HepG2 (cell line): ENCODE results near the gene MMP27.

Experiments
- HOXA7 ChIP-seq: sonication (generic); formaldehyde crosslinking; IDR thresholded peaks from 2 replicates; pipeline ENCODE4 v1.8.1; 2022; ENCODE audit warnings: mild to moderate bottlenecking, missing genetic modification reagents, moderate library complexity
- PCBP1 ChIP-seq: fragments of 200-400 bp; formaldehyde crosslinking; IDR thresholded peaks from 2 replicates; pipeline ENCODE4 v1.6.1; 2017; ENCODE audit warnings: mild to moderate bottlenecking, low read depth, low read length, borderline replicate concordance
- POLR2A ChIP-seq, 2 experiments: IDR thresholded peaks; 2 replicates each; pipeline ENCODE4 v1.6.1; 2011; ENCODE audit warnings: low read depth in 2 of 2, low read length in 2 of 2, mild to moderate bottlenecking in 1 of 2, moderate library complexity in 1 of 2; ENCODE audit not compliant: insufficient read depth in 1 of 2
- POLR2AphosphoS5 ChIP-seq: IDR thresholded peaks from 2 replicates; pipeline ENCODE4 v1.6.1; 2012; ENCODE audit warnings: low read depth, low read length
- PRDM4 ChIP-seq: sonication (generic); formaldehyde crosslinking; IDR thresholded peaks from 2 replicates; pipeline ENCODE4 v1.9.0; 2021; ENCODE audit warnings: missing genetic modification reagents, borderline replicate concordance
- PRMT3 ChIP-seq: sonication (generic); formaldehyde crosslinking; IDR thresholded peaks from 2 replicates; pipeline ENCODE4 v1.8.1; 2022; ENCODE audit warnings: low read depth, mild to moderate bottlenecking, moderate library complexity, missing genetic modification reagents, borderline replicate concordance
- SMAD9 ChIP-seq: sonication (generic); formaldehyde crosslinking; IDR thresholded peaks from 2 replicates; pipeline ENCODE4 v1.5.1; 2020; ENCODE audit warnings: mild to moderate bottlenecking, missing genetic modification reagents
- SP140L ChIP-seq: sonication (generic); formaldehyde crosslinking; IDR thresholded peaks from 2 replicates; pipeline ENCODE4 v1.4.0; 2020; ENCODE audit warnings: missing genetic modification reagents, borderline replicate concordance
- SP2 ChIP-seq: sonication (generic); formaldehyde crosslinking; IDR thresholded peaks from 2 replicates; pipeline ENCODE4 v1.5.1; 2020; ENCODE audit warnings: mild to moderate bottlenecking, missing genetic modification reagents
- STAT6 ChIP-seq: sonication (generic); formaldehyde crosslinking; IDR thresholded peaks from 2 replicates; pipeline ENCODE4 v1.4.0; 2020; ENCODE audit warnings: missing genetic modification reagents, mild to moderate bottlenecking, borderline replicate concordance
- TF ChIP-seq, protein P1 (sequence below): sonication (generic); formaldehyde crosslinking; IDR thresholded peaks from 2 replicates; pipeline ENCODE4 v1.5.0; 2020; ENCODE audit warnings: mild to moderate bottlenecking, missing genetic modification reagents, moderate library complexity
- TF ChIP-seq, protein P2 (sequence below): sonication (generic); formaldehyde crosslinking; IDR thresholded peaks from 2 replicates; pipeline ENCODE4 v1.8.0; 2022; ENCODE audit warnings: missing genetic modification reagents, mild to moderate bottlenecking, inconsistent platforms, borderline replicate concordance

DNA sequence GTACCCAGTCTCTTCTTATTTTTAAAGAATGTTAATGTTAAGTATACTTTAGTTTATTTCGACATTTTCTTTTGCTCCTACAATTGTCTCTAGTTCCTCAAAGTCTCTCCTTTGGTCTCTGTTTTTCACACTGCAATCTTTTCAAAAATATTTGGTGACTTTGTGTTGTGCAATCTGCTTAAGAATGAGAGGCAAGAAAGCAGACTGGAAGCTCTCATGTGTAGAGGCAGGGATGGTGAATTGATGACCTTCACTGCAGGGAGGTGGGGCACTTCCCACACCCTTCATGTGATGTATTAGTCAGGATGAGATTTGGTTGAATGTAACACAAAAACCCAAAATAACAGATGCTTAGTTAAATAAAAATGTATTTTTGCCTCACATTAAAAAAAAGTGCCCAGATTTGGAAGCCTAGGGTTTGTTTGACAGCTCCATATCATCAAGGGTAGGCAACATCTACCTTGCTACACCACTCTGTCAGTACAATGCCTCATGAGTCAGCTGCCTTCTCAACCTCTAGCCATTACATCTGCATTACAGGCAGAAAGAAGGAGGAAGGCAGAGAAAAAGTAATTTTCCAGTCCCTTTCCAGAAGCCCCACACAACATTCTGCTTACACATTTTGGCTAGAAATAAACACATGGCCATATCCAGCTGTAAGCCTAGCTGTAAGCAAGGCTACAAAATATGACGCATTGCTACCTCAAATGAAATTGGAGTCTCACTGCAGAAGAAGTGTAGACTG lies 3.8 kb upstream of the MMP27 start:
- TF ChIP-seq, protein P1, sequence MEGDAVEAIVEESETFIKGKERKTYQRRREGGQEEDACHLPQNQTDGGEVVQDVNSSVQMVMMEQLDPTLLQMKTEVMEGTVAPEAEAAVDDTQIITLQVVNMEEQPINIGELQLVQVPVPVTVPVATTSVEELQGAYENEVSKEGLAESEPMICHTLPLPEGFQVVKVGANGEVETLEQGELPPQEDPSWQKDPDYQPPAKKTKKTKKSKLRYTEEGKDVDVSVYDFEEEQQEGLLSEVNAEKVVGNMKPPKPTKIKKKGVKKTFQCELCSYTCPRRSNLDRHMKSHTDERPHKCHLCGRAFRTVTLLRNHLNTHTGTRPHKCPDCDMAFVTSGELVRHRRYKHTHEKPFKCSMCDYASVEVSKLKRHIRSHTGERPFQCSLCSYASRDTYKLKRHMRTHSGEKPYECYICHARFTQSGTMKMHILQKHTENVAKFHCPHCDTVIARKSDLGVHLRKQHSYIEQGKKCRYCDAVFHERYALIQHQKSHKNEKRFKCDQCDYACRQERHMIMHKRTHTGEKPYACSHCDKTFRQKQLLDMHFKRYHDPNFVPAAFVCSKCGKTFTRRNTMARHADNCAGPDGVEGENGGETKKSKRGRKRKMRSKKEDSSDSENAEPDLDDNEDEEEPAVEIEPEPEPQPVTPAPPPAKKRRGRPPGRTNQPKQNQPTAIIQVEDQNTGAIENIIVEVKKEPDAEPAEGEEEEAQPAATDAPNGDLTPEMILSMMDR: no peak
- TF ChIP-seq SP2 (CRISPR knock-in tag): no peak
- TF ChIP-seq HOXA7 (CRISPR knock-in tag): no peak
- TF ChIP-seq PRDM4 (CRISPR knock-in tag): no peak
- TF ChIP-seq, protein P2, sequence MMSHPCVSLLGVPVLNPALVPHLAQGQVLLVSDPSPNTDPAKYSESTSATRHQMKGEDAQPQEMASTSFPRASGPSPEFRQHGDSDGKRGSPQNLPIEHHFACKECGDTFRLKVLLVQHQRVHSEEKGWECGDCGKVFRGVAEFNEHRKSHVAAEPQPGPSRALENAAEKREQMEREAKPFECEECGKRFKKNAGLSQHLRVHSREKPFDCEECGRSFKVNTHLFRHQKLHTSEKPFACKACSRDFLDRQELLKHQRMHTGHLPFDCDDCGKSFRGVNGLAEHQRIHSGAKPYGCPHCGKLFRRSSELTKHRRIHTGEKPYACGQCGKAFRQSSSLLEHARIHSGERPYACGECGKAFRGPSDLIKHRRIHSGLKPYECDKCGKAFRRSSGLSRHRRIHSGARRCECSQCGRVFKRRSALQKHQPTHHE (CRISPR knock-in tag): no peak
- no peak for TF ChIP-seq PRMT3 (CRISPR knock-in tag)
- no peak for TF ChIP-seq SP140L (CRISPR knock-in tag)
- TF ChIP-seq STAT6: no peak
- TF ChIP-seq POLR2A (IDR thresholded peaks at IDR 0.05; ENCODE audit: insufficient read depth in 1 of 2, low read depth in 2 of 2, low read length in 2 of 2): no peak
- no peak for TF ChIP-seq SMAD9 (CRISPR knock-in tag)
- no peak for TF ChIP-seq PCBP1
- no peak for TF ChIP-seq POLR2AphosphoS5
